Neuron (in vitro differentiated cells): ENCODE measurements around the gene MPP2.
"Not testable (repeated sequence)": the region's sequence is repeated elsewhere in the genome, so short reads cannot be mapped to it uniquely, and the experiment has no call there.

Source experiments
- H2AFZ ChIP-seq: one replicate; pipeline ENCODE4 v1.6.1; 2013; ENCODE audit warnings: low read depth, mild to moderate bottlenecking, inconsistent platforms, low read length, moderate library complexity
- H3K27me3 ChIP-seq: one replicate; pipeline ENCODE4 v1.6.1; 2013; ENCODE audit warnings: low read length; ENCODE audit not compliant: insufficient read depth
- H3K36me3 ChIP-seq: one replicate; pipeline ENCODE4 v1.6.1; 2013; ENCODE audit warnings: low read length; ENCODE audit not compliant: insufficient read depth
- H3K4me1 ChIP-seq: one replicate; pipeline ENCODE4 v1.6.1; 2013; ENCODE audit warnings: low read length; ENCODE audit not compliant: insufficient read depth
- H3K4me3 ChIP-seq: 2 replicates; pipeline ENCODE4 v1.5.1; 2013; ENCODE audit warnings: mild to moderate bottlenecking, low read length, moderate library complexity
- H3K9me3 ChIP-seq: one replicate; pipeline ENCODE4 v1.6.1; 2013; ENCODE audit warnings: low read length

MPP2 gene

GRCh38 chr17:43906951-43907424 is 348 bp downstream of the MPP2 start:
- peak overlapping the region; percentile 52 for H3K4me3 ChIP-seq
- H3K36me3 ChIP-seq: no peaks in the 10 kb centered on the region
- no peaks in the 10 kb centered on the region for H3K9me3 ChIP-seq
- H3K27me3 ChIP-seq: peaks cover 9% of the 10 kb centered on the region
- peaks cover 34% of the 10 kb centered on the region for H3K4me1 ChIP-seq
- peak overlapping the region; percentile 49 for H2AFZ ChIP-seq

DNA sequence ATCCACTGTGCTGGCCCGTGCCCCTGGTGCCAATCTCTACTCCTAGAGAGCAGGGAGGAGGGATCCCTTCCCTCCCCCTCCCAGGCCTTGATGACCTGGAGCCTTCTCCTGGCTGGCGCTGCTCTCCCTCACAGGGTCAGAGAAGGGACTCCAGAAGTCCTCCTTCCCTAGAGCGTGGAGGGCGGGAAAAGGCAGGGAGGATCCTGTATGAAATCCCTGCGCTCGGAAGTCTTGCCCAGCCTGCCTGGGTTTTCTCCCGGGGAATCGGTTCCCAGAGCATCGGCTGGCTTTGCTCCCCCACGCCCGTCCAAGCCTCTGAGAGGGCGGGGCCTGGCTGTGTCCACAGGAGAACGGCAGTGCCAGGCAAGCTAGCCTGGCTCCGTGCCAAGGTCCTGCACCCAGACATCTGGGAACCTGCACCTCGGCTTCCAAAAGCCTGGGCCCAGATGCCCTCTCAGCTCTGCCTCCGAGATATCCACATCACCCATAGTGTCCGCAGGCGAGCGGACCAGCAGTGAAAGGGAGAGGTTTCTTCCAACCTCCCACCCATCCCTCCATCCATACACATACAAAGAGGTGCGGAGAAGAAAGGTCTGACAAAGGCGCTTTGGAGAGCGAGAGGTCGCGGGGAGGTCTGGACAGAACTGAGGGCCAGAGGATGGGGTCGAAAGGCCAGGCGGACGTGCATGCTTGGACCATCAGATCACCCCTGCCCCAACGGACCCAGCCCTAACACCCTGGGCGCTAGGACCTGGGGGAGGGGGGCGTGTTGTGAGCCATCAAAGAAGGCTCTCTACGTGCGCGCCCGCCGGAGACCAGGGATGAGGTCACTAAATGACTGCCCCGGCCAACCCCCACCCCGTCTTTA is 1.1 kb downstream of the MPP2 start:
- no peaks in the 10 kb centered on the region for H3K9me3 ChIP-seq
- H3K27me3 ChIP-seq: peaks cover under 1% of the 10 kb centered on the region
- H3K4me1 ChIP-seq: peaks cover 42% of the 10 kb centered on the region
- H3K4me3 ChIP-seq: peak overlapping the region; percentile 52
- H3K36me3 ChIP-seq: no peaks in the 10 kb centered on the region
- H2AFZ ChIP-seq: peak overlapping the region; percentile 49

GRCh38 chr17:43905400-43905984 is 1.8 kb downstream of the MPP2 start:
- peak overlapping the region; percentile 52 for H3K4me3 ChIP-seq
- peaks cover 48% of the 10 kb centered on the region for H3K4me1 ChIP-seq
- no peaks in the 10 kb centered on the region for H3K9me3 ChIP-seq
- H3K36me3 ChIP-seq: no peaks in the 10 kb centered on the region
- H2AFZ ChIP-seq: peak overlapping the region; percentile 49
- H3K27me3 ChIP-seq: no peaks in the 10 kb centered on the region

DNA sequence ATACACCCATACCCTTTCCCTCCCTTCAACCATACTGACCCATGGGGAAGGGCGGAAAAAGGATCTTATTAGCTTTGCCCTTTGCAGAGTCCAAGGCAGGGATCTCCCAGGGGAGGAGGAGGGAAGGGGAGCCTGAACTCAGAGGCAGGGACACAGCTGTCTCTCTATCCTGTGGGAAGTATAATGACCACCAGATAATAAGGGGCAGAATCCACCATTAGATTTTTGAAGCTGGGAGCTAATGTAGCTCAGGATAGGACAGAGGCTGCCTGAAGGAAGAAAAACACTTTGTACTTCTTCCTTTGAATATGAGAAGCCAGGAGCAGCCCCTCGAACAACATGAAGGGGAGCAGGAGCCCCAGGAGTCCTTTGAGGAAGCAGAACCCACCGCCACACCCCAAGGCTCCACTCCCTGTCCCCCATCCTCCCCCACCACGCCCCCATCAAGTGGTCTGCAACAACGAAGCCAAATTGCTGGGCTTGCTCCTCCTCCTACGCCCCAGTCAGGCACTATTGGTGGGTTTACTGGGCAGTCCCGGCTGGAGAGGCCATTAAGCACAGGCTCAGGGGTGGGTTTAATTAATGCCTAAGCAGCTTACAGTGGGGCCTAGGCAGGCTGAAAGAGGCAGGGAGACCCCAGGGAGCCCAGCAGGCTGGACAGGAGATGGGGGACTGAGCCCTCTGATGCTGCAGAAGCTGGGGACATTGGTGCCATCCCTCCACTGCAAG is 5.3 kb downstream of the MPP2 start:
- Histone ChIP-seq H3K4me3 (no peak overlapping the region), H3K4me1 (peaks cover 41% of the 10 kb centered on the region), H3K27me3 (no peaks in the 10 kb centered on the region), H2AFZ (no peak overlapping the region), H3K36me3 (no peaks in the 10 kb centered on the region), H3K9me3 (no peaks in the 10 kb centered on the region)

DNA sequence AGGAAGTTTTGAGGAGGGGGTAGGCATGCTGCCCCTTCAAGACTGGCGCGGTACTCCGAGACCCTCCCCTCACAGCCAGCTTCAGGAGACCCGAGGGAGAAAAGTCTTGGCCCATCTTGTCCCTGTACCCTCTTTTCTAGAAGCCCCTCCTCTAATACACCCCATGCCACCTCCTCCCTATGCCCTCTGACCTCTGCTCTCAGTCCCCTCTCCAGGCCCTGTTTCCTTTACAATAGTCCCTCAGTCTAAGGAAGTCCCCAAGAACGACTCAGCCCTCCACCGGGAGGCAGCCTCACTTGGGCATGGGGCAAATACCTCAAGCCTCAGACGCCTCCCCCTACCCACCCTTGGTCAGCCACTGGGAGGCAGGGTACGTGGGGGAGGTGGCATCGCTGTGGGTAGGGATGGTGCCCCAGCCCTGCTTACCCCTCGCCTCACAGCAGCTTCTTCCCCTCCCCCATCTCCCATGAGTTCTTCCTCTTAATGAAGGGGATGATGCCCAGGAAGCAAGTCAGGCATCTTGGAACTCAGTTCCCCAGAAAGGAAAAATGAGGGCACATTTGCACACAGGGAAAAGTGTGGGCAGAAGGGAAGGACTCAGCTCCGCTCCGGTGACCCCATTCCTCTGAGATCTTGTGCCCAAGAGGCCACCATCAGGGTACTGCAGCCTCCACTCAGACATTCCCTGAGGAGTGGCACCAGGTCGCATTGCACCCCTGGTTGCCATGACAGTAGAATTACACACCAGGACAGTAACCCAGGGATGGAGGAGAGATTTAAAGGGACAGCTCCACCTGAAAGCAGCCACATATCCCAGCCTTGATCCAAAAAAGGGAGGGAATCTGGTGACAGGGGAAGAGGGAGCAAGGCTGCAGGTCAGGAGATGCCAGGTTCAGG is 6.2 kb downstream of the MPP2 start:
- Histone ChIP-seq H2AFZ (peak overlapping the region; percentile 76), H3K4me1 (peaks cover 35% of the 10 kb centered on the region), H3K4me3 (peak overlapping the region; percentile 50), H3K36me3 (no peaks in the 10 kb centered on the region), H3K9me3 (no peaks in the 10 kb centered on the region), H3K27me3 (no peaks in the 10 kb centered on the region)

DNA sequence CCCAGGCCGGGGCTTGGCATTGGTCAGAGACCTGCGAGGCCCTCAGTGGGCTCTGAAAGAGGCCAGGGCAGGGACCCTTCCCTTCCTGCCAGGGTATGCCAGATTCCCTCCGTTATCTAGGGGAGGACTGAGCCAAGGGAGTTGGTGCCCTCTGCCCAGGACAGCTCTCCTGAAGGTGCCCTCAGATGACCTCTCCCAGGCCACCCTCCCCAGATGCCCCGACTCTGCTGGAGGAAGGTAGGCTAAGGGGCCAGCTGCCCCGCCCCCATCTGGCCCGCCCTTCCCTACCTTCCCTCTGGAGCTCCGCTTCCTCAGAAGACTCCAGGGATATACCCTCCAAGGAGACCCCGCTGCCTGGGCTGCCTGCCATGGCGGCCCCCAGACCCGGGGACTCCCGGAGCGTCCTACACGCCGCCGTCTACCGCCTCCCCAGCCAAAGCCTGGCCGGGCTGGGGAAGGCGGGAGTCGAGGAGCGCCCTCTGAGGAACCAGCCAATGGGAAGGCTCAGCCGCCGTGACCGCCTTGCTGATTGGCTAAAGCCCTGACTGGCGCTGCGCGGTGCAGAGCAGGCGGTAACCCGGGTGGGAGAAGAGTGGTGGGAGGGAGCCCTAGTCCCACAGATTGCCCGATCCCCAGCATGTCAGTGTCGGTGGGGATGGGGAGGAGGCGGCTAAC is 7.0 kb downstream of the MPP2 start:
- H3K4me1 ChIP-seq: peaks cover 28% of the 10 kb centered on the region
- no peaks in the 10 kb centered on the region for H3K9me3 ChIP-seq
- peak overlapping the region; percentile 76 for H2AFZ ChIP-seq
- H3K27me3 ChIP-seq: no peaks in the 10 kb centered on the region
- H3K4me3 ChIP-seq: peak overlapping the region; percentile 50
- no peaks in the 10 kb centered on the region for H3K36me3 ChIP-seq

- Histone ChIP-seq H3K27me3 (no peaks in the 10 kb centered on the region), H2AFZ (no peak overlapping the region), H3K4me1 (peaks cover 25% of the 10 kb centered on the region), H3K36me3 (no peaks in the 10 kb centered on the region), H3K4me3 (no peak overlapping the region), H3K9me3 (no peaks in the 10 kb centered on the region)
These were observed 8.9 kb downstream of the MPP2 start for GRCh38 chr17:43898446-43898845.

DNA sequence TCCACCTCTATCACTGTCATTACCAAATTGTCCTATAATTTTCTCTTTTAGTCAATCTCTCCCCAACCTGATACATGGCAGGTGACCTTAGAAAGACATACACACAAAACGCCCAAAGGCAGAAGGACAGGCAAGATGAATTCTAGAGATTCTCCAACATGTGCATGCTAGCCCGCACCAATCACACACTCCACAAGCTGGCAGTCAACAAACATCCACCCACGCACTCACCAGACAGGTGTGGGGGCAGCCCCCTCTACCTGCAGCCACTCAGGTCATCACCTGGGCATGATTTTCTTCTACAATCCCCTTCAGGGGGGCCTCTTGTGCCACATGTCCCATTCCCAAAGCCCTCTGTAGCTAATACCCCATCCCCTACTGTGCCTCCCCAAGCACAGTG is 9.5 kb downstream of the MPP2 start:
- Histone ChIP-seq H3K36me3 (no peaks in the 10 kb centered on the region), H2AFZ (no peak overlapping the region), H3K4me1 (peaks cover 25% of the 10 kb centered on the region), H3K9me3 (no peaks in the 10 kb centered on the region), H3K27me3 (no peaks in the 10 kb centered on the region), H3K4me3 (no peak overlapping the region)

DNA sequence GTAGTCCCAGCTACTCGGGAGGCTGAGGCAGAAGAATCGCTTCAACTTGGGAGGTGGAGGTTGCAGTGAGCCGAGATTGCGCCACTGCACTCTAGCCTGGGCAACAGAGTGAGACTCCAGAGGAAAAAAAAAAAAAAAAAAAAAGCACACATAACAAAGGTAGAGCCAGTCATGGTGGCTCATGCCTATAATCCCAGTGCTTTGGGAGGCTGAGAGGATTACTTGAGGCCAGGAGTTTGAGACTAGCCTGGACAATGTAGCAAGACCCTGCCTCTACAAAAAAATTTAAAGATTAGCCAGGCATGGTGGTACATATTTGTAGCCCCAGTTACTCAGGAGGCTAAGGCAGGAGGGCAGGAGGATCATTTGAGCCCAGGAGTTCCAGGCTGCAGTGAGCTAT is 12.8 kb downstream of the MPP2 start:
- H3K9me3 ChIP-seq, H3K27me3 ChIP-seq, H3K4me1 ChIP-seq, H2AFZ ChIP-seq, H3K36me3 ChIP-seq, H3K4me3 ChIP-seq: not testable (repeated sequence)

- Histone ChIP-seq H3K4me3 (no peak overlapping the region), H3K36me3 (no peaks in the 10 kb centered on the region), H2AFZ (no peak overlapping the region), H3K4me1 (no peaks in the 10 kb centered on the region), H3K9me3 (no peaks in the 10 kb centered on the region), H3K27me3 (no peaks in the 10 kb centered on the region)
These were observed 14.7 kb downstream of the MPP2 start for GRCh38 chr17:43892647-43892952.

DNA sequence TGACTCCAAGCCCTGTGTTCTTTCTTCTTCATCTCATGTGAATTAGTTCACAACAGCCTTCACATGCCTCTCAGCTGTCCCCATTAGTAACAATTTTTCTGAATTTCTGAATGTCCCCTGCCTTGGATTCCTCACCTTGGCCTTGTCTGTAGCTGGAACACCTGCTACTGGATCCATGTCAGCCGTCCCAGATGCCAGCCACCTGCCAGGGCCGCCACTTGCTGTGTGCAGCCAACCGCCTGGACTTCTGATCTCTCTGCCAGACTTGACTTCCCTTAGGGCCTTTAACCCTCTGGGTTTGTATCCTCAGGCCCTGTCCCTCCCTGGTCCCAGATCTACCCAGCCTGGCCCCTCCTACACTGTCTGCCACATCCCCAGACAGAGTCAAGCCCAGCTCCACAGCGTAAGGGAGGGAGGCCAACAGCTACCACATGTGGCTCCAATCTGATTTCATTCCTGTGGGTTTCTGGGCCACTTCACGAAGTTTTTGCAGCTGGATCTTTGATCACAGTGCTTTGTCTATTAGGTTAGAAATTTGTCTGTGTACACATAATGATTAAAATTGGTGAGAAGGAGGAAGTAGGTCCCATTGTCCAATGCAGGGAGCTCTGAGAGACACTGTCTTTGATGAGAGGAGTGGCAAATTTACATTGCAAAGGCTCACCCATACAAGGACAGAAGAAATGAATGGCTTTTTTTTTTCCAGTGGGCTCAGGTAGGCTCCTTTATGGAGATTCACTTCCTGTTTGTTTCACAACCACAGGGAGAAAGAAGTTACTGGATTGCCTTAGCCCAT is 15.3 kb downstream of the MPP2 start:
- Histone ChIP-seq H3K27me3 (no peaks in the 10 kb centered on the region), H2AFZ (no peak overlapping the region), H3K36me3 (no peaks in the 10 kb centered on the region), H3K4me1 (no peaks in the 10 kb centered on the region), H3K4me3 (no peak overlapping the region), H3K9me3 (no peaks in the 10 kb centered on the region)

- Histone ChIP-seq H3K9me3 (no peaks in the 10 kb centered on the region), H3K27me3 (no peaks in the 10 kb centered on the region), H2AFZ (no peak overlapping the region), H3K4me3 (no peak overlapping the region), H3K36me3 (no peaks in the 10 kb centered on the region), H3K4me1 (no peaks in the 10 kb centered on the region)
These were observed 17.1 kb downstream of the MPP2 start for GRCh38 chr17:43890240-43890639.
